ENCODE data around the gene GDAP2.

GDAP2 gene

GRCh38 chr1:117879284-117879683 is 50.1 kb downstream of the GDAP2 start:
- no peak for TF ChIP-seq PATZ1 (CRISPR knock-in tag; IDR thresholded peaks at IDR 0.05; ENCODE audit: borderline replicate concordance)
- TF ChIP-seq, protein P1, sequence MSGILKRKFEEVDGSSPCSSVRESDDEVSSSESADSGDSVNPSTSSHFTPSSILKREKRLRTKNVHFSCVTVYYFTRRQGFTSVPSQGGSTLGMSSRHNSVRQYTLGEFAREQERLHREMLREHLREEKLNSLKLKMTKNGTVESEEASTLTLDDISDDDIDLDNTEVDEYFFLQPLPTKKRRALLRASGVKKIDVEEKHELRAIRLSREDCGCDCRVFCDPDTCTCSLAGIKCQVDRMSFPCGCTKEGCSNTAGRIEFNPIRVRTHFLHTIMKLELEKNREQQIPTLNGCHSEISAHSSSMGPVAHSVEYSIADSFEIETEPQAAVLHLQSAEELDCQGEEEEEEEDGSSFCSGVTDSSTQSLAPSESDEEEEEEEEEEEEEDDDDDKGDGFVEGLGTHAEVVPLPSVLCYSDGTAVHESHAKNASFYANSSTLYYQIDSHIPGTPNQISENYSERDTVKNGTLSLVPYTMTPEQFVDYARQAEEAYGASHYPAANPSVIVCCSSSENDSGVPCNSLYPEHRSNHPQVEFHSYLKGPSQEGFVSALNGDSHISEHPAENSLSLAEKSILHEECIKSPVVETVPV (CRISPR knock-in tag; IDR thresholded peaks at IDR 0.05) = no peak
- no peak for ATAC-seq

GRCh38 chr1:117877823-117878222 is 51.6 kb downstream of the GDAP2 start:
- ATAC-seq = no peak
- TF ChIP-seq ARNTL (CRISPR knock-in tag; IDR thresholded peaks at IDR 0.05; ENCODE audit: borderline replicate concordance, low read depth) = no peak
- TF ChIP-seq PATZ1 (CRISPR knock-in tag; IDR thresholded peaks at IDR 0.05; ENCODE audit: borderline replicate concordance) = no peak
- no peak for TF ChIP-seq RARB (CRISPR knock-in tag; IDR thresholded peaks at IDR 0.05)
- no peak for TF ChIP-seq ZNF565 (CRISPR knock-in tag; conservative IDR thresholded peaks at IDR 0.05; ENCODE audit: low read depth)
- TF ChIP-seq ZC3H10 (CRISPR knock-in tag; IDR thresholded peaks at IDR 0.05) = no peak
- no peak for TF ChIP-seq GLIS3 (CRISPR knock-in tag; IDR thresholded peaks at IDR 0.05)
- TF ChIP-seq ESRRG (CRISPR knock-in tag; IDR thresholded peaks at IDR 0.05) = no peak
- no peak for TF ChIP-seq ZFP30 (CRISPR knock-in tag; IDR thresholded peaks at IDR 0.05)
- TF ChIP-seq OSR1 (CRISPR knock-in tag; IDR thresholded peaks at IDR 0.05) = no peak
- no peak for TF ChIP-seq BACH2 (CRISPR knock-in tag; IDR thresholded peaks at IDR 0.05; ENCODE audit: borderline replicate concordance)
- no peak for TF ChIP-seq TOX (CRISPR knock-in tag; IDR thresholded peaks at IDR 0.05; ENCODE audit: borderline replicate concordance)
- TF ChIP-seq, protein P2, sequence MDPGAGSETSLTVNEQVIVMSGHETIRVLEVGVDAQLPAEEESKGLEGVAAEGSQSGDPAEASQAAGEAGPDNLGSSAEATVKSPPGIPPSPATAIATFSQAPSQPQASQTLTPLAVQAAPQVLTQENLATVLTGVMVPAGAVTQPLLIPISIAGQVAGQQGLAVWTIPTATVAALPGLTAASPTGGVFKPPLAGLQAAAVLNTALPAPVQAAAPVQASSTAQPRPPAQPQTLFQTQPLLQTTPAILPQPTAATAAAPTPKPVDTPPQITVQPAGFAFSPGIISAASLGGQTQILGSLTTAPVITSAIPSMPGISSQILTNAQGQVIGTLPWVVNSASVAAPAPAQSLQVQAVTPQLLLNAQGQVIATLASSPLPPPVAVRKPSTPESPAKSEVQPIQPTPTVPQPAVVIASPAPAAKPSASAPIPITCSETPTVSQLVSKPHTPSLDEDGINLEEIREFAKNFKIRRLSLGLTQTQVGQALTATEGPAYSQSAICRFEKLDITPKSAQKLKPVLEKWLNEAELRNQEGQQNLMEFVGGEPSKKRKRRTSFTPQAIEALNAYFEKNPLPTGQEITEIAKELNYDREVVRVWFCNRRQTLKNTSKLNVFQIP (CRISPR knock-in tag; IDR thresholded peaks at IDR 0.05; ENCODE audit: borderline replicate concordance, low read depth) = no peak
- no peak for TF ChIP-seq PPARA (CRISPR knock-in tag; IDR thresholded peaks at IDR 0.05; ENCODE audit: borderline replicate concordance)

DNA sequence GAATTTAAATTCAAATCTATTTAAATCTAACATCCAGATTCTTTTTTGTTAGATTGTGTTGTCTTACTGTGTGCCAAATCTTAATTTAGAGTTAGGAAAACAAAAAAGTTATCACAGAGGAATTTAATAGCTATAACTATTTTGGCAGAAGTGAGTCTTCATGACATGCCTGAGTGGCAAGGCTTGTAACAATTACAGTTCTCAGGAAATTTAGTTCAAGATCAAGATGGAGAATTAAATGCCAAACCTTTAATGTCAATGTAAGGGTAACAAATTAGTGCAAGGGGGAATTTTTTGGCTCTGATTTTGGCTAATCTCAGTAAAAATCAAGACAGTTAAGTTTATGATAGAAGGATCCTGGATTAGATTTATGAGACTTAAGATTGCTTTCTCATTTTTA is 58.4 kb downstream of the GDAP2 start:
- TF ChIP-seq ZNF70 (CRISPR knock-in tag; IDR thresholded peaks at IDR 0.05) (no peak), ISL1 (CRISPR knock-in tag; IDR thresholded peaks at IDR 0.05) (peak; percentile 33; the same call in 1 of the 2 replicates)
- ATAC-seq = no peak

GRCh38 chr1:117861694-117862093 is 67.7 kb downstream of the GDAP2 start:
- ATAC-seq = no peak
- no peak for TF ChIP-seq TSHZ2 (CRISPR knock-in tag; IDR thresholded peaks at IDR 0.05)
- TF ChIP-seq CREB5 (CRISPR knock-in tag; IDR thresholded peaks at IDR 0.05; ENCODE audit: low read depth) = no peak
- no peak for TF ChIP-seq OSR1 (CRISPR knock-in tag; IDR thresholded peaks at IDR 0.05)

Data from SK-N-SH treated with all-trans-retinoic acid at 6 μM for 48 hours (cell line).